ENCODE results near the gene XRCC3.

The XRCC3 gene

GRCh38 chr14:103726474-103726873 lies 11.2 kb upstream of the XRCC3 start:
- no peak for DNase-seq (ENCODE audit: low read depth in 2 of 2)

DNA sequence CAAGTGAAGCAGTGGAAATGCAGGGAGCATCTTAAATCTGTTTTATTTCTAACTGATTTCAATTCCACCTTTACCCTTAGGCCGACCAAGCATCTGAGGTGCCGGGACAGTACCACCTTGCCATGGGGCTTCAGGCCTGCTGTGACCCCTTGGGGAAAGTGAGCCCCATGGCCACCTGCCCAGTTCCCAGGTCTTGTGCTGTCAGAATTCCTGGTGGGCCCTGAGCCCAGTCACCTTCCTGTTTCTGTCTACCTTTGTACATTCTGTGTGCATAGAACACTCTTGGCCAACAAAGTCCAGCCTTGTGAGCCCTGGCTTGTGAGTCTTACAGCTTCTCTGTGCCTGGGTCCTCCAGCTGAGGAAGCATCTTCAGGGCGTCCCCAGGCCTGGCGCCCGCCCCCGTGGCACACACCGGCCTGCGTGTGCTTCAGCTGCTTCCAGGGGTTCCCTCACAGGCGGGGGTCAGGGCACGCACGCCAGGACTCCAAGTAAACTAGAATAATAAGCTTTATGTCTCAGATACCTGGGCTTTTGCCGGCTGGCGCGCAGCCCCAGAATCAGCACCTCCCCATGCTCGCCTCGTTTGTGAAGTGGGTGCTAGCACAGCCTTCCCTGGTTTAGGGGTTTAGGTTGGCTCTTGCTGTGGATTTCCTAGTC lies 10.6 kb upstream of the XRCC3 start:
- DNase-seq (ENCODE audit: low read depth in 2 of 2): no peak

DNA sequence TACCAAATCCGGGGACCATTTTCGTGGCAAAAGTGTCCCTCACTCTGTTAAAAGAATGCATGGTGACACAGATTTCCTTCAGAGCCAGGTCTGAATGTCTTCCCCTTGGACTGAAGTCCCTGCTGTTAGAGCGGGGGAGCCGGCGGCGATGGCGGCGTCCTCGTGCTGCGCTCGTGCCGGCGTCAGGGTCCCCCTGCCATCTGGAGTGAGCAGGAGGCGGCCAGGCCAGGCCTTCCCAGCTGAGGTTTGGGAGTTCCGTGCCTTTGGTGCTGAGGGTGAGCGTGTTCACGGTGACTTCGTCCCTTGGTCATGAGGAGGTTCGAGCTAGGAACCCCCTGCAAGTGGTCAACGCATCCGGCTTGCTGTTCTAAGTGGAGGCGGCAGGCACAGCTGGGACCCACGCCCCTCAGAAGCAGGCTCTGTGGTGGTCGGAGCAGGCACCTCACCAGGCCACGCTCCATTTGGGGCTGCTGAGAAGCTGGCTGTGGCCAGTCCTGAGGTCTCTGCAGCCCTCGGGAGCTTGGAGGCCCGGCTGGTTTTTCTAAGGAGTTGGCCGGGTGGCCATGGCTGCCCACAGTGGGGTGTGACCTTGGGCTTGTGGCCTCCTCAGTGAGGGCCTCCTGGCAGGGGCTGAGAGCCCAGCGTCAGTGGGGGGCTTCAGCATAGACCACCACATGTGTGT lies 9.9 kb upstream of the XRCC3 start:
- no peak for DNase-seq (ENCODE audit: low read depth in 2 of 2)

- no peak for DNase-seq (ENCODE audit: low read depth in 2 of 2)
Measured at GRCh38 chr14:103724116-103724515, 8.9 kb upstream of the XRCC3 start.

DNA sequence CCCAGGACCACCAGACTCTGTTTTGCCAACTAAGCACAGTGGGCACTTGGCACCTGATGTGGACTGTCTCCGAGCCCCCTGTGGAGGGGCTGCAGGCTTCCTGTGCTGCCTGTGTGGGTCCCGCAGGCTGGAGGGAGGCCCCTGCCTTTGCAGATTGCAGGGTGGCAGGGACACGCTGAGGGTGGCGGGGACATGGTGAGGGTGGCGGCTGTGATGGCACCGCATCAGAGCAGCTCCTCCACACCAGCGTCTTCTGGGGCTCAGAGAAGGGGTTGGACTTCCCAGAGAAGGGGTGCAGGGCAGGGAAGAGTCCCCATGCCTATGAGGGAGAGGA lies 8.5 kb upstream of the XRCC3 start:
- DNase-seq (ENCODE audit: low read depth in 2 of 2): no peak

DNA sequence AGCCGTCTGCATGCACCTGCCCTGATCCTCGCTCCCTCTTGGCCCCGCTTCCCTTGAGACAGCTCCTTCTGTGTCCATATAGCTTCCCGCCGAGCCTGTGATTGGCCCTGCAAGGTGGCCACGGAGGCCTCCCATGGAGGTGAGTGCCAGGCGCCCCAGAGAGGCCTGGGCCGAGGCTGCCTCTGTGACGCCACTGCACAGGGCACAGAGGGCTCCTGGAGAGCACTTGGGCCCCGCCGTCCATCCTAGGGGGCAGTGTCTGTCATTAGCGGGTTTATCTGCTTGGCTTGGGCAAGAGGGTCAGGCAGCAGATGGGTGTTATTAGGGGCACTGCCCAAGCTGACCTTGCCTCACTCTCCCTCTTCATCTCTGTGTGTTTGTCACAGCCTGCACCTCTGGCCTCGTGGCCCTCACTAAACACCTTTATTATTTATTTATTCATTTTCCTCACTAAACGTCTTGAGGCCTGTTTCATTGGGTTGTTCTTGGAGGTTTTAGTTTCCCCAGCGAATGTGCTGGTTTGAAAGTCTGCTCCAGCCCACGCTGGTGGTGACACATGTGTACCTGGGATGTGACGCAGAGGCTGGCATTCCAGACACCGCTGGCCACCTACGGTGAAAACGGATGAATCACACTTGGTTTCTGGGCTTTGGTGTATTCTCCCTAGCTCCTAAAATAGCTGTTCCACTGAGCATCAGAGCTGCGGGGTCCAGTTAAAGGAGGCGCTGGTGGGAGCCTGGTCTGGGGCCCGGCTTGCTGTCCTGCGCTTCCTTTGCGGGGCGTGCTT lies 6.3 kb upstream of the XRCC3 start:
- DNase-seq (ENCODE audit: low read depth in 2 of 2): no peak

DNA sequence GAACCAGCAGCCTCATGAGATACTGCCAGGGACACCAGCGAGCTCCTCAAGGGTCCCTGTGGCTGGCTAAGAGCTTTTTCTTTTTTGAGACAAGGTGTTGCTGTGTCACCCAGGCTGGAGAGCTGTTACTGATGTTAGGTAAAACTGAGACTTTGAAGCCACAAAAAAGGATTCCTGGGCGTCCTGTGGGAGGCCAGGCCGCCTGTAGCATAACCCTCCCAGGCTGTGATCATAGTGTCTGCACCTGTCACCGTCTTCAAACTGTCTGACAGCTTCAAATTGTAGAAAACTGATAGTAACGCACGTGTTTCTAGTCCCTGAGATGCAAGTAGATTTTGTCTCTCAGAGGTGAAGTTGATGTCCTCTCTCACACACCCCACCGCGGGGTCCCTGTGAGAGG lies 4.5 kb upstream of the XRCC3 start:
- no peak for DNase-seq (ENCODE audit: low read depth in 2 of 2)

DNA sequence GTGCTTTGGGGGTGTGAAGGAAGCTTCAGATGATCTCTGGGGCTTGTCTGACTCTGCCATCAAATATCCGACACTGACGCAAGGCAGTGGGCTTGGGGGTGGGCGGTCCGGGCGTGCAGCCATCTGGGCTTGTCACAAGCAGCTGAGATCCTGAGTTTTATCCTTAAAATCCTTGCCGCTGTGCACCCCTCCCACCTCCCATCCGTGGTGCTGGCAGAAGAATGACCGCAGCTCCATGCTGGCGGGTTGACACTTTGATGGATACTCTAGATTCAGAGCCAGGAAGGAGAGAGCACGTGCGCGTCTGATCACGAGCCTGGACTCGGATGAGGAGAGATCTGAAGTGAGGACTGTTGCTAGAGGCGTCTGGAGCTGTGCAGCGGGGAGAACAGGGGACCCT lies 3.3 kb upstream of the XRCC3 start:
- DNase-seq (ENCODE audit: low read depth in 2 of 2): peak; percentile 22 to 26

- no peak for DNase-seq (ENCODE audit: low read depth in 2 of 2)
Measured at GRCh38 chr14:103716899-103717411, 1.7 kb upstream of the XRCC3 start.

DNA sequence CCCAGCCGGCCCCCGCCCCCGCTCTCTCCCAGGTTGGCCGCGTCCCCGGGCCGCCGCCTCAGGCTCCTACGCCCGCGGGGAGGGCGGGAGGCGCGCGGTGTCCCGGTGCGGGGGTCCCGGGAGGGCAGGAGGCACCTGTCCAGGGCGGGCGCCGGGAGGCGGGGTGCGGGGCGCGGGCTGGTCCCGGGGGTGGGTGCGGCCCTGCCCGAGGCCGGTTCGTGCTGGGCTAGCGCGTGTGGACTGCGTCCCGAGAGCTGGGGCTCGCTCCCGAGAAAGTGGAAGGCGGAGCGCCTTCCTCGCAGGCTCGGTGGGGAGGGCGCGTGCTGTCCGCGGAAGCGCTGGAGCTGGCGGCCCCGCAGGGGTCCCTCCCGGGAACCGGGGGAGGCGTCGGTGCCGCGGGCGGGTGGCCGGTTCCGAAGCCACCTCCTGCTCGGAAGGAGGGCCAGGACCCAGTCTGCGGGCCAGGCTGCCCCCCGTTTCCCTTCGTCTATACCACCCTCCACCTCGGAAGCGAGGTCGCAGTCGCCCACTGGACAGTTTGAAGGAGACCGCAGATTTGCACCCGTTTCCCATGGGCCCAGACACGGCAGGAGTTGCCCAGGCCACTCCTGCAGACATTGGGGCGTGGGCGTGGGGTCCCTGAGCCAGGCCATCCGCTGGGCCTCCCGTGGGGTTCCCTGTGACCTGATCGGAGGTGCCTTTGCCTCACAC lies 995 bp upstream of the XRCC3 start:
- DNase-seq (ENCODE audit: low read depth in 2 of 2): no peak

- DNase-seq (ENCODE audit: low read depth in 2 of 2): no peak
Measured at GRCh38 chr14:103714063-103714724, 1.1 kb downstream of the XRCC3 start.

DNA sequence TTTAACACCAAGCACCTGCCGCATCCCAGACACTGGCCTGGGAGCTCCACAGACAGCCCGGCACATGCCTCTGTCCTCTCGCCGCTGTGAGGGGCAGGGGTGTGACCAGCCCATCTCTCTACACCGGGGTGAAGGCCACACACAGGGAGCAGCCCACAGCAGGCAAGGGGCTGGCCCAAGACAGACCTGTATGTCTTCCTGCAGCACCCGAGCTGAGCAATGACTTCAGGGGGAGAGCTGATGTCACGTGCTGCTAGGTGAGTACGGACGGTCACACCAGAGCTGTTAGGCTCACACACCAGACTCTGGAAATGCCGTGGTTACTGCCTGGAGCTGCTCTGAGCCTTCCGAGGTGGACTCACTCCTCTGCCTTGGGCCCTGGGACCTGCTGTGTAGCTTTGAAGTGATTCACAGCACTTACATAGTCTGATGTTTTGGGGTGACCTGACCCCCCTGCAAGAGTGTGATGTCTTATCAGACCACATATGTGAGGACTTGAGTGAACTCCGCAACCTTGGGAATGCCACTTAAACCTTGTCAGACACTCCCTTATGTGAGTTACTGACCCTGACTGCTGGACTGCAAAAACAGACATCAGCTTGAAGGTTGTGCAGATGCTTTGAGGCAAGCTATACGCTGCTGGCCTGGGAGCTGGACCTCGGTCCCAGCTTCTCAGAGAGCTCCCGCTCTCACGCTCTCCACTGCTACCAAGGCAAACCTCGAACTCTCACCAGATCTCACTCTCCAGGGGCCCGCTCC lies 1.8 kb downstream of the XRCC3 start:
- no peak for DNase-seq (ENCODE audit: low read depth in 2 of 2)

GRCh38 chr14:103712633-103713247 lies 2.5 kb downstream of the XRCC3 start:
- DNase-seq (ENCODE audit: low read depth in 2 of 2): no peak

- DNase-seq (ENCODE audit: low read depth in 2 of 2): no peak
Measured at GRCh38 chr14:103711516-103712431, 3.5 kb downstream of the XRCC3 start.

DNA sequence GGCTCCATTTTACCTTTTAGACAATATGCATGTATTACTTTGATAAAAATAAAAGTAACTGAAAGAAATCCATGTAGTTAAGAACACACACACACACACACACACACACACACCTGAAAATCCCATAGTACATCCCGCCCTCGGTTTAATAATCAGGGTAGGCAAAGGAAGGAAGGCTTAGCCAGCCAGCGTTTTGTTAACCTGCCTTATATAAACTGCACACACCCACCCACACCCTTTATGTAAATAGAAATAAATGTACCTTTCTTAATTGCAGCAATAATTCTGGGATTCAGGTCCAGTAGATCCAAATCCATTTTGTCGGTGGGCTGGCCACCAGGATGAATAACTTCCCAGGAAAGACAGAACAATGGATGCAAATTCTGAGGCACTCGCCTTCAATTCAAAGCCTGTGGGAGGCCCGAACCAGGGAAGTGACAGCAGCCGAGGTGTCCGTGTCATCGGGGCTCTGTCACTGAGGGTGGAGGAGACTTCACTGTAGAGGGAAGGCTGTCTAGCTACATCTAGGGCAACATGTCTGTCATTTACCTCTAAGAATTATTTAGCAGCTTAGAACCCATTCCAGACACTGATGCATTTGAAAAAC lies 4.4 kb downstream of the XRCC3 start:
- no peak for DNase-seq (ENCODE audit: low read depth in 2 of 2)

GRCh38 chr14:103709814-103710213 lies 5.4 kb downstream of the XRCC3 start:
- no peak for DNase-seq (ENCODE audit: low read depth in 2 of 2)

DNA sequence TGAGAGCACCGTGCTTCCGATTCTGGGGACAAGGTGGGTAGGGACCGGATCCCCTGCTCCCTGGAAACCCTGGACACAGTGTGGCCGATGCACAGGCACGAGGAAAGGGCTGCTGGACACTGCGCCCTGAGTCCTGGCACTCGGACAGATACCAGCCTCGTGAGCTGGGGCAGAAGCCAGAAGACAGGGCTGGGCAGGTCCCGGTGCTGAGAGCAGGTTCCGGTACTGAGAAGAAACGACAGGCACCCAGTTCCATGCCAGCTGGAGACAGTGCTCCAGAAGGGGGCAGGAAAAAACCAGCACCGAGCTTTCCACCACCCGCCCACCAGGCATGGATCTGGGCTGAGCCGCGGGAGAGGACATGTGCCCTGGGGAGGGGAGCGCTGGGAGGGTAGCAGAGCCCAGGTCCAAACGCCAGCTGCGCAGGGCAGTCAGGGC lies 6.5 kb downstream of the XRCC3 start:
- DNase-seq (ENCODE audit: low read depth in 2 of 2): no peak

DNA sequence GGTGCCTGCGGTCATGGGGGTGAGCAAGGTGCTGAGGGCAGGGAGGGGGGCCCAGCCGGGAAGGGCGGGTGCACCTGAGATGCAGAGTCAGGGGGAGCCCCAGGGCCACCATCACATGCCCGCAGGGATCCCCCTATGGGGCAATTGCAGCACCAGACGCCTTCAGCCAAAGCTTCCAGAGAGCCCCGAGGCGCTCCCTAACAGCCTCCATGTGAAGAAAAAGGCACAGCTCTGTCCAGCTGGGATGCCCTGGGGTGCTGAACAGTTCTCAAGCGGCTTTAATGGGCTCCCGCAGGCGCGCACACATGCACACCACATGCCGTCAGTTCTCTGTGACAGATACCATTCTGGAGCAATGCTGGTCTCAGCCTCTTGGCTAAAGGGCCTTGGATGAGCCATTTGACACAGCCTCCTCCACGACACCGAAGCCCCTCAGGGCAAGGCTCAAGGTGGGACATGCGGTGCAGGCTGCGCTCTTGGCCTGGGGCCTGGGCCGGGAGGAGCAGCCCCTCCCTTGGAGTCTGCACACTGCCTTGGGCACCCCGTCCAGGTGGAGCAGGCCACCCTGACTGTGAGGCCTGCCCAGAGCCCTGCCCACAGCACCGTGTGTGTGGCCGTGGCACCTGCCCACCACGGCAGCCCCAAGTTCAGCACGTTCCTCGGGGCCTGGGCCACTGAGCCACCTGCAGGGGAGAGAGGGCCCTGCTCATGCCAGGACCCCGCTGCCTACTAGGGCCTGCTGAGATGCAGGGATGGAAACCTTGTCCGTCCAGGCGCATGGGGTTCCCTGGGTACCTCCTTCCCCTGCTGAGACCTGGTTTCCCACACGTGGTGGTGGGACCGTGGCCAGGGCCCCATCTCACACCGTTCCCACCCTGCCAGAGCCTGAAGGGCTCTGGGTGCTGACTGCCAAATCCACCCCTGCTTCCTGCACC lies 7.7 kb downstream of the XRCC3 start:
- DNase-seq (ENCODE audit: low read depth in 2 of 2): no peak

All from fibroblast of skin of left quadriceps (primary cell).